Activated T-cell treated with anti-CD3 and anti-CD28 coated beads for 24 hours (primary cell): Measurements from ENCODE around the gene SVOP.
A peak's percentile ranks its signal among the peaks of the same experiment; 100 is the strongest.
"Not testable (repeated sequence)": the region's sequence is repeated elsewhere in the genome, so short reads cannot be mapped to it uniquely, and the experiment has no call there.

ENCODE experiments used
- DNase-seq: peaks from one replicate; pipeline ENCODE4 v3.0.0-alpha.2; 2020; ENCODE audit warnings: low read depth

The SVOP gene

GRCh38 chr12:108884116-108885012 is 136.5 kb downstream of the SVOP start:
- peak; percentile 57 for DNase-seq

- DNase-seq = no peak
These were observed 138.9 kb downstream of the SVOP start for GRCh38 chr12:108881953-108882352.

- no peak for DNase-seq
These were observed 141.1 kb downstream of the SVOP start, which contains the start of gene DAO for GRCh38 chr12:108879615-108880254. Gene DAO (plus strand): TSS chr12:108880092. CDS start chr12:108885007, 4,915 bp downstream.

DNA sequence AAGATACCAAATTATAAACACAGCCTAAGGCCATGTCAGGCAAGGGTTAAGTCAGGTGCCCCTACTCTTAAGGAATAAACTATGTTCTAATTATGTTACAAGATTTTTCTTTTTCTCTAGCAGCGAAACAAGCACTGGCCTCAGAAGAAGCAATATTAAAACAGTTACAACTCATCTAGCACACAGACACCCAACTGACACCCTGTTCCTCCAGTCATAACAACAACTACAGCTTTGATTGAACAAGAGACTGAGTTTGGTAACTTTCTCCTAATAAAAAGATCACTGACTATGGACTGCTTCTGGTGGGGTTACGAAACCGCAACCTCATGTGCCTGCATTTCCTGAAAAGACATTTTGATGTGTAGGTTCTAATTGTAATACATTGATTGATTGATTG is 144.3 kb downstream of the SVOP start:
- DNase-seq = no peak

- DNase-seq = no peak
These were observed 145.0 kb downstream of the SVOP start for GRCh38 chr12:108875682-108876361.

- DNase-seq = no peak
These were observed 145.6 kb downstream of the SVOP start for GRCh38 chr12:108875280-108875679.

GRCh38 chr12:108868781-108869180 is 152.1 kb downstream of the SVOP start:
- DNase-seq = no peak

- not testable (repeated sequence) for DNase-seq
These were observed 154.8 kb downstream of the SVOP start for GRCh38 chr12:108866083-108866482.

DNA sequence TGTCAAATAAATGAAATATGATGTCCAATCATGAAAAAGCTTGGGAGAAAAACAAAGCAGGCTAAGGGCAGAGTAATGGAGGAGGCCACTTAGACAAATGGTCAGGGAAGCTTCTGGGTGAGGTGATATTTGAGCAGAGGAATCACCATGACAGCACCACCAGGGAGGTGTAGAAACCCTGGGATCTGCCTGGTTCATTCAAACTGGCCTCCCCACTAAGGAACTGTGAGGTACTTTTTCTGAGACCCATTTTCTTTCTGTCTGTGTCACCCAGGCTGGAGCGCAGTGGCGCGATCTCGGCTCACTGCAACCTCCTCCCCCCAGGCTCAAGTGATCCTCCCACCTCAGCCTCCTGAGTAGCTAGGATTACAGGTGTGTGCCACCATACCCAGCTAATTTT is 155.7 kb downstream of the SVOP start:
- no peak for DNase-seq

DNA sequence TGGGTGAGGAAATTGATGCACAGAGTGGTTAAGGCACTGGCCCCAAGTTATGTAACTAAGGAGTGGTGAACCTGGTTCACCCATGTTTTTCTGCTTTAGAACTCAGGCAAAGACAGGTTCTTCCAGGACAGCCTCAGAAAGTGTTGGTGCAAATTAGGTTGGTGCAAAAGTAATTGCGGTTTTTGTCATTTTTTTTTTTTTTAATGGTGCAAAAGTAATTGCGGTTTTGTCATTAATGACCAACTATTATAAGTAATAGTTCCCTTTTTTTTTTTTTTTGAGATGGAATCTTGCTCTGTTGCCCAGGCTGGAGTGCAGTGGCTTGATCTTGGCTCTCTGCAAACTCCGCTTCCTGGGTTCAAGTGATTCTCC is 158.3 kb downstream of the SVOP start:
- DNase-seq = no peak

- DNase-seq = no peak
These were observed 158.8 kb downstream of the SVOP start for GRCh38 chr12:108861878-108862587.

GRCh38 chr12:108860443-108860842 is 160.4 kb downstream of the SVOP start:
- no peak for DNase-seq

GRCh38 chr12:108859923-108860291 is 161.0 kb downstream of the SVOP start:
- no peak for DNase-seq

DNA sequence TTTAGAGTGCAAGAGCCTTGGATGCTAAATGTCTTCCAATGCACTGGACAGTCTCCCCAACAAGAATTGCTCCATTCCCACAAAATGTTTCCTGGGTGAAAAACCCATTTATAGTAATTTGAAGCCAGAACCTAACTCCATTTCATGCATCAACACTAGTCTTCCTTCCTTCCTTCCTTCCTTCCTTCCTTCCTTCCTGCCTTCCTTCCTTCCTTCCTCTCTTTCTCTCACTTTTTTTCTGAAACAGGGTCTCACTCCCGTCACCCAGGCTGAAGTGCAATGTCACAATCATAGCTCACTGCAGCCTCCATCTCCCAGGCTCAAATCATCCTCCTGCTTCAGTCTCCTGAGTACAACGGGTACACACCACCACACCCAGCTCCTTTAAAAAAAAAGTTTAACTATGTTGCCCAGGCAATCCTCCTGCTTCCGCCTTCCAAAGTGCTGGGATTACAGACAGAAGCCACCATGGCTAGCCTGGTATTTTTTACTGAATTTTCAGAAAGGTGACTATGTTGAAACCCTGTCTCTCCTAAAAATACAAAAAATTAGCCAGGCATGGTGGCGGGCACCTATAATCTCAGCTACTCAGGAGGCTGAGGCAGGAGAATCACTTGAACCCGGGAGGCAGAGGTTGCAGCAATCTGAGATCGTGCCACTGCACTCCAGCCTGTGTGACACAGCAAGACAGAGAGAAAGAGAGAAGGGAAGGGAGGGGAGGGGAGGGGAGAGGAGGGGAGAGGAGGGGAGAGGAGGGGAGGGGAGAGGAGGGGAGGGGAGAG is 161.5 kb downstream of the SVOP start:
- not testable (repeated sequence) for DNase-seq

DNA sequence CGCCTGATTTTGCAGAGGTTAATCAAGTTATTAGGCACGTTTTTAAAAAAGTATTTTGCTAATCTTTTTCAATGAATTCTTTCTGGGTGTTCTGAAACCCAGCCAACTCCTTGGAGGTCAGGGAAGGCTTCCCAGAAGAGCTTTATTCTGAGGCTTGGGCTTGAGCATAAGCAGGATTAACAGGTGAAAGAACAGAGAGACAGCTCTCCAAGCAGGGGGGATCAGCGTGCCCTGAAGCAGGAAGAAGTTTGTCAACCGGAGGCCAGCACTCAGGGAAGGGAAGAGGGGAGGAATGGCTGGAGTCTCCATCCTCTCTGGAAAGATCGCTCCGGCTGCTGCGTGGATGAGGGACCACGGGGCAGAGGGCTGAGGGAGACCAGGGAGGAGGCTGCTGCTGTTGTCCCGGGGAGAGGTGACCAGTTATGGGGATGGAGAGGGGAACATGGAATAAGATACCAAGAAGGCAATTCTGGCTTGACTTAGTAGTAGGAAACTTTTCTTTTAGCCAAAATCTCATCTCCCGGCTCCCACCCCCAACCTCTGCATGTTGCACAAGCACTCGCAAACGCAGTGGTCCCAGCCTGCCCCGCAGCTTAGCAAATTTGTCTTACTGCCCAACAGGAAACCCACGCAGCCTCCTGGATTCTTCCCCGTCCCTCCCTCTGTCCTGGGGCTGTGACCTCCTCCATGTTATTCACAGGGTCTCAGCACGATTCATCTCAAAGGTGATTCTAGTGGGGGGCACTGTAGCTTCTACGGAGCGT is 162.4 kb downstream of the SVOP start:
- no peak for DNase-seq
